ENCODE measurements around the gene GSTT2B. TPM values are rescaled to one million over a fixed set of nuclear protein-coding genes. Genes with fewer than 3 reads are reported as not detected.
"Not testable (repeated sequence)": the region's sequence is repeated elsewhere in the genome, so short reads cannot be mapped to it uniquely, and the experiment has no call there.

Gene GSTT2B, protein sequence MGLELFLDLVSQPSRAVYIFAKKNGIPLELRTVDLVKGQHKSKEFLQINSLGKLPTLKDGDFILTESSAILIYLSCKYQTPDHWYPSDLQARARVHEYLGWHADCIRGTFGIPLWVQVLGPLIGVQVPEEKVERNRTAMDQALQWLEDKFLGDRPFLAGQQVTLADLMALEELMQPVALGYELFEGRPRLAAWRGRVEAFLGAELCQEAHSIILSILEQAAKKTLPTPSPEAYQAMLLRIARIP
- total RNA-seq: 2.4 and 13.8 TPM in 2 replicates

- not testable (repeated sequence) for H3K36me3 ChIP-seq (ENCODE audit: insufficient read depth, low read length); H4K20me1 ChIP-seq (ENCODE audit: insufficient read depth, low read length); H3K9me3 ChIP-seq (ENCODE audit: low read depth, low read length); H3K27me3 ChIP-seq (ENCODE audit: insufficient read depth, low read length); H3K27ac ChIP-seq (ENCODE audit: low read depth, low read length); DNase-seq (ENCODE audit: insufficient read length, low spot score, missing footprints); H3K4me1 ChIP-seq (ENCODE audit: insufficient read depth, low read length); H3K79me2 ChIP-seq (ENCODE audit: insufficient read depth, low read length); H2AFZ ChIP-seq (ENCODE audit: low read length)
- peak within 1 kb of the TSS; percentile 43 for H3K4me3 ChIP-seq (ENCODE audit: insufficient read depth, low read length)
- H3K4me2 ChIP-seq (ENCODE audit: insufficient read depth, low read length): peak within 1 kb of the TSS; percentile 48
Measured at GRCh38 chr22:23961084-23961771, at the start of gene GSTT2B. Gene GSTT2B (minus strand): TSS chr22:23961195. CDS start chr22:23961131, 64 bp downstream.

- peaks cover 36% of the 10 kb centered on the region for H3K79me2 ChIP-seq (ENCODE audit: insufficient read depth, low read length)
- no peaks in the 10 kb centered on the region for H3K36me3 ChIP-seq (ENCODE audit: insufficient read depth, low read length)
- no peak overlapping the region for H3K27ac ChIP-seq (ENCODE audit: low read depth, low read length)
- peaks cover 7% of the 10 kb centered on the region for H3K4me1 ChIP-seq (ENCODE audit: insufficient read depth, low read length)
- H3K27me3 ChIP-seq (ENCODE audit: insufficient read depth, low read length): no peaks in the 10 kb centered on the region
- no peak for DNase-seq (ENCODE audit: insufficient read length, low spot score, missing footprints)
- no peak overlapping the region for H2AFZ ChIP-seq (ENCODE audit: low read length)
- TF ChIP-seq CTCF (IDR thresholded peaks at IDR 0.05; ENCODE audit: extremely low read depth, low read depth, low read length): no peak
- no peaks in the 10 kb centered on the region for H3K9me3 ChIP-seq (ENCODE audit: low read depth, low read length)
- H3K4me3 ChIP-seq (ENCODE audit: insufficient read depth, low read length): no peak overlapping the region
- no peak overlapping the region for H3K4me2 ChIP-seq (ENCODE audit: insufficient read depth, low read length)
- no peaks in the 10 kb centered on the region for H4K20me1 ChIP-seq (ENCODE audit: insufficient read depth, low read length)
Measured at GRCh38 chr22:24010018-24010391, 49.0 kb upstream of the GSTT2B start.

- H3K27me3 ChIP-seq (ENCODE audit: insufficient read depth, low read length): no peaks in the 10 kb centered on the region
- H3K4me1 ChIP-seq (ENCODE audit: insufficient read depth, low read length): peaks cover 7% of the 10 kb centered on the region
- H3K4me3 ChIP-seq (ENCODE audit: insufficient read depth, low read length): no peak overlapping the region
- H3K4me2 ChIP-seq (ENCODE audit: insufficient read depth, low read length): no peak overlapping the region
- TF ChIP-seq CTCF (IDR thresholded peaks at IDR 0.05; ENCODE audit: extremely low read depth, low read depth, low read length): no peak
- no peaks in the 10 kb centered on the region for H3K36me3 ChIP-seq (ENCODE audit: insufficient read depth, low read length)
- DNase-seq (ENCODE audit: insufficient read length, low spot score, missing footprints): no peak
- no peaks in the 10 kb centered on the region for H4K20me1 ChIP-seq (ENCODE audit: insufficient read depth, low read length)
- H3K9me3 ChIP-seq (ENCODE audit: low read depth, low read length): no peaks in the 10 kb centered on the region
- no peak overlapping the region for H3K27ac ChIP-seq (ENCODE audit: low read depth, low read length)
- H3K79me2 ChIP-seq (ENCODE audit: insufficient read depth, low read length): peaks cover 31% of the 10 kb centered on the region
- H2AFZ ChIP-seq (ENCODE audit: low read length): no peak overlapping the region
Measured at GRCh38 chr22:24009227-24010017, 48.4 kb upstream of the GSTT2B start.

DNA sequence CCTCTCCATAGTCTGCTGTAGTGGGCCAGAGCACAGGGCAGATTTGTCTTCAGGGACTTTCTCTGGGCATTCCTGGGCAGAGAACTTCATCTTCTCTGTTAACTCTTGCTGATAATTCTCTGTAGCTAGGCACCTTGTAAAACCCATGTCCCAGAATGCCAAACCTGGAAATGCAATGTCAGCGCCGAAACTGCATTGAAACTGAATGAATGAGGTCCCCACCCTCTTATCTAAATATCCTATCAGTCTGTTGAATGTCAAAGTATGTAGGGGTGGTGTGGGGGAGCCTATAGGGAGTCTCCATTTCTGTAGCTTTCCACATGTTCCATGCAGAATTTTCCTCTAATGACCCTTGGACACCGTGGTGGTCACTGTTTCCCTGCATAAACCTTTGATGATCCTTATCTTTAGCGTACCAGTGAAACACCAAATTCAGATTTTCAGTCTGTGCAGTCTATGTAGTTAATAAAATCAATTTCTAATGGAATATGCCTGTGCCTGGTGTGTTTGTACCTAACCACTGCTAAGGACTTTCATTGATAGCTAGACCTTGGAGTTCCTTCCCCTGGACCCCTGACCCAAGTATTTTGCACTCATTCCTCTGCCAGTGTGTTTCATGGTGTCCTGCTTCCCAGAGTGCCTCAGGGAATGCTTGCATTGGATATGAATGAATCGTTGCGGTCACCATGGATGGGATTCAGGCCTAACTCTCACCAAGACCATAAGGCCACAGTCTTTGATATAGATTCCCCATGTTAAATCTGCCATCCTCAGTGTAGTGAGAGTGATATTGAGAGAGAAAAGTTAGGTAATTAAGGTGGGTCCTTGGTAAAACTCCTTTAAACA lies 47.6 kb upstream of the GSTT2B start:
- no peak overlapping the region for H3K4me3 ChIP-seq (ENCODE audit: insufficient read depth, low read length)
- H3K27ac ChIP-seq (ENCODE audit: low read depth, low read length): no peak overlapping the region
- no peak for TF ChIP-seq CTCF (IDR thresholded peaks at IDR 0.05; ENCODE audit: extremely low read depth, low read depth, low read length)
- no peaks in the 10 kb centered on the region for H3K36me3 ChIP-seq (ENCODE audit: insufficient read depth, low read length)
- no peaks in the 10 kb centered on the region for H4K20me1 ChIP-seq (ENCODE audit: insufficient read depth, low read length)
- peaks cover 23% of the 10 kb centered on the region for H3K79me2 ChIP-seq (ENCODE audit: insufficient read depth, low read length)
- H3K4me2 ChIP-seq (ENCODE audit: insufficient read depth, low read length): no peak overlapping the region
- DNase-seq (ENCODE audit: insufficient read length, low spot score, missing footprints): no peak
- no peak overlapping the region for H2AFZ ChIP-seq (ENCODE audit: low read length)
- H3K9me3 ChIP-seq (ENCODE audit: low read depth, low read length): no peaks in the 10 kb centered on the region
- no peaks in the 10 kb centered on the region for H3K27me3 ChIP-seq (ENCODE audit: insufficient read depth, low read length)
- peaks cover 7% of the 10 kb centered on the region for H3K4me1 ChIP-seq (ENCODE audit: insufficient read depth, low read length)

Measured in osteoblast (primary cell).